ENCODE measurements around the gene MRPS16.

MRPS16 gene

GRCh38 chr10:73210395-73211105 lies 41.9 kb downstream of the MRPS16 start:
- FAIRE-seq (no peak), DNase-seq (ENCODE audit: insufficient read length) (no peak)
- no peak for TF ChIP-seq TAF1 (IDR thresholded peaks at IDR 0.05; ENCODE audit: borderline replicate concordance, low read depth, low read length)
- no peak for TF ChIP-seq POLR2AphosphoS5 (IDR thresholded peaks at IDR 0.05; ENCODE audit: low read depth, low read length)
- TF ChIP-seq POLR2A (IDR thresholded peaks at IDR 0.05; ENCODE audit: low read depth, low read length), result no peak

DNA sequence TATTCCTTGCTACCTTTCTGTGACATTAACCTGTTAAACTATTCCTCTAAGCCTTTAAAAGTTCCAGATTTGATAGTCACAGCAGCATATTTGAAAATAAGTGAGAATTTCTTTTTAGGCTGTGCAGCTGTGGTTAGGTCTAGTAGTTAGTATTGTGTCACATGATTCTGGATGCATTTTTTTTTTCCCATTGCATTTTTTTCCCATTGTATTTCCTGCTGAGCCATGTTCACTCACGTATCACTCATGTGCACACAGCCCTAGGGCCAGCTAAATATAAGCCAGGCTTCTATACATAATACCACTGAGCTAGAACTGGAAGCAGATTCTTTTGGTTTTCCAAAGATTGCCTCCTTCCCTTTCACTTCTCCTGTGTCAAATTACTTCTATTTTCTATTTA lies 42.7 kb downstream of the MRPS16 start:
- FAIRE-seq, result no peak
- no peak for DNase-seq (ENCODE audit: insufficient read length)
- no peak for TF ChIP-seq TAF1 (IDR thresholded peaks at IDR 0.05; ENCODE audit: borderline replicate concordance, low read depth, low read length)
- TF ChIP-seq POLR2AphosphoS5 (IDR thresholded peaks at IDR 0.05; ENCODE audit: low read depth, low read length), result no peak
- TF ChIP-seq POLR2A (IDR thresholded peaks at IDR 0.05; ENCODE audit: low read depth, low read length), result no peak

GRCh38 chr10:73207883-73208282 lies 44.6 kb downstream of the MRPS16 start:
- DNase-seq (ENCODE audit: insufficient read length) (no peak), FAIRE-seq (no peak)
- TF ChIP-seq TAF1 (IDR thresholded peaks at IDR 0.05; ENCODE audit: borderline replicate concordance, low read depth, low read length) (no peak), POLR2AphosphoS5 (IDR thresholded peaks at IDR 0.05; ENCODE audit: low read depth, low read length) (no peak), POLR2A (IDR thresholded peaks at IDR 0.05; ENCODE audit: low read depth, low read length) (no peak)

DNA sequence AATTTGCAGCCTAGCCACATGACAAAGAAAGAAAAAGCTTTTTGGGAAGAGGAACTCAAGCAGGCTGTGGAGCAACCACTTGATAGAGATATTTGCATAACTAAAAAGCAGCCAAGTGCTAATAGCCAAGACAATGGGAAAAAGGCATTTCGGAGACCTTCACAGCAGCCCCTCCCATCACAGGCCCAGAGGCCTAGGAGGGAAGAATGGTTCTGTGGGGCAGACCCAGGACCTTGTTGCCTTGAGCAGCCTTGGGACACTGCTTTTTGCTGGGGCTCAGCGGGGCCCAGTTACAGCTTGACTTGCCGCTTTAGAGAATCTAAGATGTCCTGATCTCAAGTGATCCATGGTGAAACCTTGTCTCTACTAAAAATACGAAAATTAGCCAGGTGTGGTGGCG lies 46.1 kb downstream of the MRPS16 start:
- FAIRE-seq, result no peak

DNA sequence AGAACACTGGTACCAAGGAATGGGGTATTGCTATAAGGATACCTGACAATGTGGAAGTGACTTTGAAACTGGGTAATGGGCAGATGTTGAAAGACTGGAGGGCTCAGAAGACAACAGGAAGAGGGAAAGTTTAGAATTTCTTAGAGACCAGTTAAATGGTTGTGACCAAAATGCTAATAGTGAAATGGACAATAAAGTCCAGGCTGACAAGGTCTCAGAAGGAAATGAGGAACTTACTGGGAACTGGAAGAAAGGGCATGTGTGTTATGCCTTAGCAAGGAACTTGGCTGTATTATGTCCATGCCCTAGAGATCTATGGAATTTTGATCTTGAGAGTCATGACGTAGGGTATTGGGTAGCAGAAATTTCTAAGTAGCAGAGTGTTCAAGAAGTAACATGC lies 46.6 kb downstream of the MRPS16 start:
- no peak for DNase-seq (ENCODE audit: insufficient read length)
- FAIRE-seq, result no peak

More for the DNA sequence above, 46.1 kb downstream of the MRPS16 start:
- no peak for DNase-seq (ENCODE audit: insufficient read length)
- TF ChIP-seq POLR2A (IDR thresholded peaks at IDR 0.05; ENCODE audit: low read depth, low read length), result no peak
- TF ChIP-seq POLR2AphosphoS5 (IDR thresholded peaks at IDR 0.05; ENCODE audit: low read depth, low read length), result no peak
- TF ChIP-seq TAF1 (IDR thresholded peaks at IDR 0.05; ENCODE audit: borderline replicate concordance, low read depth, low read length), result no peak

GRCh38 chr10:73205081-73205480 lies 47.4 kb downstream of the MRPS16 start:
- FAIRE-seq (no peak), DNase-seq (ENCODE audit: insufficient read length) (no peak)
- TF ChIP-seq POLR2AphosphoS5 (IDR thresholded peaks at IDR 0.05; ENCODE audit: low read depth, low read length) (no peak), TAF1 (IDR thresholded peaks at IDR 0.05; ENCODE audit: borderline replicate concordance, low read depth, low read length) (no peak), POLR2A (IDR thresholded peaks at IDR 0.05; ENCODE audit: low read depth, low read length) (no peak)

More for the DNA sequence above, 46.6 kb downstream of the MRPS16 start:
- TF ChIP-seq POLR2A (IDR thresholded peaks at IDR 0.05; ENCODE audit: low read depth, low read length), result no peak
- TF ChIP-seq TAF1 (IDR thresholded peaks at IDR 0.05; ENCODE audit: borderline replicate concordance, low read depth, low read length), result no peak
- no peak for TF ChIP-seq POLR2AphosphoS5 (IDR thresholded peaks at IDR 0.05; ENCODE audit: low read depth, low read length)

Measured in GM12892 (cell line).